ENCODE data around the gene IL12RB2.

IL12RB2 gene

GRCh38 chr1:67433837-67434236 lies 126.2 kb downstream of the IL12RB2 start:
- H3K4me1 Mint-ChIP-seq, result peaks cover 48% of the 10 kb centered on the region
- no peaks in the 10 kb centered on the region for H3K27me3 Mint-ChIP-seq (ENCODE audit: low read depth)
- TF ChIP-seq CTCF (IDR thresholded peaks at IDR 0.05; ENCODE audit: unreplicated experiment in 3 of 3), result no peak
- H3K36me3 Mint-ChIP-seq (ENCODE audit: low read depth), result peaks cover 4% of the 10 kb centered on the region
- peak overlapping the region; percentile 21 to 68 (median 66) for H3K27ac Mint-ChIP-seq
- no peaks in the 10 kb centered on the region for H3K9me3 Mint-ChIP-seq
- peak overlapping the region in 1 of 3 experiments; percentile 60 for H3K4me3 Mint-ChIP-seq

- Mint-ChIP-seq H3K9me3 (no peaks in the 10 kb centered on the region), H3K36me3 (ENCODE audit: low read depth) (no peaks in the 10 kb centered on the region)
Measured at GRCh38 chr1:67434491-67434890, 126.8 kb downstream of the IL12RB2 start.

GRCh38 chr1:67436511-67437055 lies 128.9 kb downstream of the IL12RB2 start:
- Mint-ChIP-seq H3K36me3 (ENCODE audit: low read depth) (no peaks in the 10 kb centered on the region), H3K9me3 (no peaks in the 10 kb centered on the region), H3K4me3 (no peak overlapping the region), H3K4me1 (peaks cover 67% of the 10 kb centered on the region), H3K27ac (no peak overlapping the region), H3K27me3 (ENCODE audit: low read depth) (no peaks in the 10 kb centered on the region)
- no peak for TF ChIP-seq CTCF (IDR thresholded peaks at IDR 0.05; ENCODE audit: unreplicated experiment in 3 of 3)

More at GRCh38 chr1:67434491-67434890, 126.8 kb downstream of the IL12RB2 start:
- no peak overlapping the region for H3K4me3 Mint-ChIP-seq
- no peak for TF ChIP-seq CTCF (IDR thresholded peaks at IDR 0.05; ENCODE audit: unreplicated experiment in 3 of 3)
- peaks cover 53% of the 10 kb centered on the region for H3K4me1 Mint-ChIP-seq
- peak overlapping the region; percentile 21 to 66 (median 52) for H3K27ac Mint-ChIP-seq
- H3K27me3 Mint-ChIP-seq (ENCODE audit: low read depth), result no peaks in the 10 kb centered on the region

DNA sequence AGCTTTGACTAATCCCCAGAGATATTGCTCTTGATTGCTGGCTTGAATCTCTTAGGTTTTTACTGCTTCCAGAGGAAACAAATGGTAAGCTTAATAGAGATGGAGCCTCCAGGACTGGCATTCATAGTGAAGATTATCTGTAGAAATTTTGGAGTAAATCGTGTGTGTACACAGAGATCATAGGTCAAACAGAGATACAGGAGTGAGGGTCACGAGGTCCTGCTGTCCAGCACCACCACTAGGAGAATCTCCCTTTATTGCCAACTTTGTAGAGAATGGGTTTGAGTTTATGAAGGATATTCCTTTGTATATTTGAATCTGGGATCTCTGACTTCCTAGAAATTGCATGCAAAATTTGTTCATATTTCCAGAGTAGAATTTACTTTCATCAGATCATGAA lies 130.3 kb downstream of the IL12RB2 start:
- H3K4me1 Mint-ChIP-seq, result peaks cover 69% of the 10 kb centered on the region
- H3K27me3 Mint-ChIP-seq (ENCODE audit: low read depth), result no peaks in the 10 kb centered on the region
- peak overlapping the region in 1 of 3 experiments; percentile 14 for H3K27ac Mint-ChIP-seq
- TF ChIP-seq CTCF (IDR thresholded peaks at IDR 0.05; ENCODE audit: unreplicated experiment in 3 of 3), result no peak
- H3K36me3 Mint-ChIP-seq (ENCODE audit: low read depth), result no peaks in the 10 kb centered on the region
- no peaks in the 10 kb centered on the region for H3K9me3 Mint-ChIP-seq
- no peak overlapping the region for H3K4me3 Mint-ChIP-seq

DNA sequence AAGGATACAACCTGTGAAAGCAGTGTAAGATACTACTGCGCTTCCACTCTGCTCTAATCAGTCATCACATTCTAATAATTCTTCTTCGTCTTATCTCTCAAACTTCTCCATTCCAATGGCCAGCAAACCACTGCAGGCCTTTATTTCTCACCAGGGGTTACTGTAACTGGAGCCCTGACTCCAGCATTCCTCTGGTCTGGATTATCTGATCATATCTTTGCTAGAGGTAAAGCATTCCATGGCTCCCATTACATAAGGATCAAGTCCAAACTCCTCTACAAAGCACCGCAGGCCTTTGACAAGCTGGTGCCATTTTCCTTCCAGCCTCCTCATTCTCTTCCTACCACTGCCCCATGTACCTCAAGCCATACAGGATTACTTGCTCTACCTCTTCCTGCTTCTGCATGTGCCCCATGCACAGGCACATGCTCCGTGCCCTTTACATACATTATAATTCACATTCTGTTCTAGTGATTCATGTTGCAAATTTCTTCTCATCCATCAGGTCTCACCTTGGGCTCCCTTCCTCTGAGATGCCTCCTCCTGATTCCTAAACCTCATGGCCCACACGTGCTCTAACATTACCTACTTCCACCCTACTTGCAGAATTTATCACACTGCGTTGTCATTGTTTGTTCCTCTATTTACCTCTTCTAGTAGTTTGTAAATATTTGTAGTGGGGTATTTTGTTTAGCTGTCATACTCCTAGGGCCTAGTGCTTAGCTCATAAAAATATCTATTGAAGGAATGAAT lies 131.8 kb downstream of the IL12RB2 start:
- no peak for TF ChIP-seq CTCF (IDR thresholded peaks at IDR 0.05; ENCODE audit: unreplicated experiment in 3 of 3)
- Mint-ChIP-seq H3K36me3 (ENCODE audit: low read depth) (no peaks in the 10 kb centered on the region), H3K4me3 (no peak overlapping the region), H3K27me3 (ENCODE audit: low read depth) (no peaks in the 10 kb centered on the region), H3K27ac (no peak overlapping the region), H3K4me1 (peaks cover 54% of the 10 kb centered on the region), H3K9me3 (no peaks in the 10 kb centered on the region)

DNA sequence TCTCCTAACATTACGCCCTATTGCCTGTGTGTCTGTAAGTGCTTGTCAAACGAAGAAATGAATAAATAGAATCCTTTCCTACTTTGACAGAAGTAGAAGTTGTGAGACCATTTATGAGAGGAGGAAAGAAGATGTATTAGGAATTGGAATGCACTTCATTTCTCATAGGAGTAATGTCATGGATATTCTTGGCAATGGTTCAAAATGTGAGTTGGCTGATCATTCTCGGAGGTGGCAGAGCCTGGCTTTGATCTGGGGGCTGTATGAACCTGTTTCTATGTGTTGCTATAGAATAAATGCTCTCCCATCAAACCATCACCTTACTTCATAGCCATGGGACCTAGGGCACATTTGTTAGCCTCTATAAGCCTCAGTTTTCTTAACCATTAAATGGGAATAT lies 132.7 kb downstream of the IL12RB2 start:
- Mint-ChIP-seq H3K36me3 (ENCODE audit: low read depth) (no peaks in the 10 kb centered on the region), H3K4me3 (no peak overlapping the region), H3K4me1 (peaks cover 47% of the 10 kb centered on the region), H3K27me3 (ENCODE audit: low read depth) (no peaks in the 10 kb centered on the region), H3K27ac (peak overlapping the region; percentile 57 to 94 (median 76)), H3K9me3 (no peaks in the 10 kb centered on the region)
- TF ChIP-seq CTCF (IDR thresholded peaks at IDR 0.05; ENCODE audit: unreplicated experiment in 3 of 3), result no peak
